GM18498 (cell line): ENCODE results near the gene NKIRAS2.

Experiments
- ATAC-seq: cut with Tn5 transposase; IDR thresholded peaks from one replicate; pipeline ENCODE4 v1.9.1; 2021; ENCODE audit warnings: mild to moderate bottlenecking, moderate library complexity; ENCODE audit not compliant: unreplicated experiment

NKIRAS2 gene

DNA sequence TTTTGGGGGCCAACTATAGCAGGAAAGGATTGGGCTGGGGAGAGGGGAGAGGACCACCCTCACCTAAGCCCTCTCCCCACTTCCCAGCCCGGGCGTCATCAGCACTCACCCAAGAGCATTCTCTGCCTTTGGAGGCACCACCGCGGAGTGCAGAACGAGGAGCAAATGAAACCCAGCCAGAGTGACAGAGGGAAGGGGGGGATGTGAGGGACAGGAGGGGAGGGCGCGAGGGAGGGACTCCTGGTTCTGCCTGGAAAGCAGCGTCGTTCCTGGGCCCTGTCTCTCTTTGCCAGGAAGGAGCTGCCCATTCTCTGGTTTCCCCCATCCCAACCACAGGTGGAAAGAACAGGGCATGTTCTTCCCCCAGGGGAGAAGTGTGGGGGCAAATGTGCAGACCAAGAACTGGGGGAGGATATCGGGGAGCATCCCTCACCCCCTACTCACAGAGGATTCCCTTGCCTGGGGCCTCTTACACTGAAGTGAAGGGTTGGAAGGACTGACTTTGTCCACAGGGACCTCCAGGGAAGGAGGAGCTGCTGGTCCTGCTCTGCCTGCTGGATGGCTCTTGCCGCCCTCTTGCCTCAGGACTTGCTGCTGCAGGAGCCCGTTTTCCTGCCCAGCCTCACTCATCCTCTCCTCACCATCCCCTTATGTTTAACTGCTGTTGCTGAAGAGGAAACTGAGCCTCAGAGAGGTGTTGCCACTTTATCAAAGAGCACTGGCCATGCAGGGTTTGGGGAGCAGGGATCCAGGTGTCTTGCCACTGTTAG is 34.0 kb downstream of the NKIRAS2 start:
- ATAC-seq = no peak

- ATAC-seq = no peak
Measured at GRCh38 chr17:42055027-42055426, 35.1 kb downstream of the NKIRAS2 start.

DNA sequence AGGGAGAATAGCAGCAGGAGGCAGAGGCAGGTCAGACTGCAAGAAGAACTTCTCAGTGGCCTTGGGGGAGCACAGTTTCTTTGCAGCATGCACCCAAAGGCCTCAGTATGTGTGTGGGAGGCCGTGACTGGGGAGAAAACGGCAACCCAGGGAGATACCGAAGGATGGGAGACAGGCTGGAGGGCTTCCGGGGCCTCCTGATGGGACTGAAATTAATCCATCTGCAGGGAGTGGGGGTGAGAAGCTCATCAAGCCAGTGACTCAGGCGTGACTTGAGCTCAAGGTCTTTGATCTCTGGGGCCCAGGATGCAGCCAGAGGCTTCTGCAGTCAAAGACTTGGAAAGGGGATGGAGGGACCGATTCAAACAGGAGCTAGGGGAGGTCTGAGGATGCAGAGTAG is 35.6 kb downstream of the NKIRAS2 start:
- no peak for ATAC-seq

DNA sequence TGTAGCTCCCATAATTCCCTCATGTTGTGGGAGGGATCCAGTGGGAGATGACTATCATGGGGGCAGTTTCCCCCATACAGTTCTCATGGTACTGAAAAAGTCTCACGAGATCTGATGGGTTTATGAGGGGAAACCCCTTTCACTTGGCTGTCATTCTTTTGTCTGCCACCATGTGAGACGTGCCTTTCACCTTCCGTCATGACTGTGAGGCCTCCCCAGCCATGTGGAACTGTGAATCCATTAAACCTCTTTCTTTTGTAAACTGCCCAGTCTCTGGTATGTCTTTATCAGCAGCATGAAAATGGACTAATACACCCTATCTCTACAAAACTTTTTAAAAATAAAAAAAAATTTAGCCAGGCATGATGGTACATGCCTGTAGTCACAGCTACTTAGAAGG is 36.7 kb downstream of the NKIRAS2 start:
- no peak for ATAC-seq

DNA sequence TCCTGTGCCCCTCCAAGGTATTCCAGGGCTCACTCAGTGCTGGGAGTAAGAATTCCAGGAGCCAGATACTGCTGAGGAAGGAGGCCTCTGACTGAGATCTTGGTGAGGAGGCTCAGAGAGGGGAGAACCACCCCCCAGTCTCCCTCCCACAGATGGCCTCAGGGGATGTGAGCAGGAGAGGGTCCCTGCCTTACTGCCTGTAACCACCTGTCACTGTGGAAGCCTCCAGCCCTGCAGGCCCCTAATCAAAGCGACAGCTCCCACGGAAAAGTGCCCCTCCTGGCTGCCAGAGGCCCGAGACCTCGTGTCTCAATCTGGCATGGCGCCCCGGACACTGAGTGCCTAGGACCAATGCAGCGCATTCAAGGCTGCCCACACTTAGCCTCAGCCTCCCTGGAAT is 38.2 kb downstream of the NKIRAS2 start:
- no peak for ATAC-seq

DNA sequence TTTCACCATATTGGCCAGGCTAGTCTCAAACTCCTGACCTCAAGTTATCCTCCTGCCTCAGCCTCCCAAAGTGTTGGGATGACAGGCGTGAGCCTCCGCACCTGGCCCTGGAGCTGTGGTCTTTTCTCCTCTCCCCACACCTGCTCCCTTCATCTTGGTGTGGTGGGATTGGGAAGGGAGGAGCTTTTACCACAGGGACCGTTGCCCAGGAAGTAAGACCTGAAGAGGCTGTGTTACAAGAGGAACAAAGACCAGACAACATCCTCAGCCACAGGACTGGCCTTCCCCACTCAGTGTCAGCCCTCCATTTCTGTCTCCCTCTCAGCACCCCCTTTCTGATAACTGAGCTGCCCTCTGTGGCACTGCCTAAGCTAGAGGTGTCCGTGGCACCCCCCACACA is 39.9 kb downstream of the NKIRAS2 start:
- ATAC-seq = no peak

DNA sequence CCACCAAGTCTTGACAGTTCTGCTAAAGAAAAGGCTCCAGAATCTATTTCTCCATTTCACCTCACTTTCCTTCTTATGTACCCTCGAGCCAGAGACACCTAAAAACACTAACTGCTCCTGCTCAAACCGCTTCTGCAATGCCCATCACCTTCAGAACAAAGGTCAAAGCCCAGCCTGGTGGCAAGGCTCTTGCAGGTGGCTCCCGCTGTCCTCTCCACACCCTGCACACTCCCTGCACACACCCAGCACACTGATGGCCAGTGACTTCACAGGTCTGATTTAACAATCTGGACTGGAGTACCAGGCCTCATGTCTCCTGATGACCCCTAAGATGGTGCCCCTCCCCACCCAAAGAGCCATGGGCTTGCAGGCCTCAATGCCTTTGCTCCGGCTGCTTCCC is 40.3 kb downstream of the NKIRAS2 start:
- no peak for ATAC-seq

DNA sequence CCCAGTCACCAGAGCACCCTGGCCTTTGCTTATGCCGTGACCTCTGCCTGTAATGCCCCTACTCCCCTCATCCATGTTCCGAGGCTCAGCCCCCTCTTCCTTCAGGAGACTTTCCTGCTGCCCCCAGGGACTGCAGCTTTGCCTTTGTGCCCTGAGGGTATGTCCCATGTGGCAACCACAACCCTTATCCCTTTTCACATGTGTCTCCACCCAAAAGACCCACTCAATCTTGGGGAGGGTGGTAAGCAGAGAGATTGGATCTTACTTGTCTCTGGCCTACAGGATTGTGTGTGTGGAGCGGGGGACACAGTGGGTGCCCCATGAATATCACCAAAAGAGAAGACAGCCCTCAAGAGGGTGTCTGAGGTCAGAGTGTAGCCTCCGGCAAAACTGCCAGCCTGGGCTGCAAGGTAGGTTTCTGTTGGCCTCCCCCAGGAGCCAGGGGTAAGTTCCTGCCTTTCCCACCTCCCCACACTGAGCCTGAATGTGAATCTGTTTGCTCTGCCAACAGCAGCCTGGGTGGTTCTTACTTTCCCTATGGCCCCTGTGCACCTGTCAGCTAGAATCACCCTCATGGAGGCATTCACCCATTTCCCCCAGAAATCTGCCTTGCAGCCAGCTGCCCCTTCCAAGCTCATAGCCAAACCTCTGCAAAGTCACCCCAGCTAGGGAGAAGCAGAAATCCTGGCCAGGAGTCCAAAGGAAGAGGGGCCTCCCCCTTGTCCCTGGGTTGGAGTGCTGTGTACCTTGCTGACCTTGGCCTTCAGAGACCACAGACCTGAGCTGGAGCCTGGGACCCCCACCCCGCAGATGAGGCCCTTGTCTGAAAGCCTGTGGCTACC is 42.0 kb downstream of the NKIRAS2 start:
- no peak for ATAC-seq

DNA sequence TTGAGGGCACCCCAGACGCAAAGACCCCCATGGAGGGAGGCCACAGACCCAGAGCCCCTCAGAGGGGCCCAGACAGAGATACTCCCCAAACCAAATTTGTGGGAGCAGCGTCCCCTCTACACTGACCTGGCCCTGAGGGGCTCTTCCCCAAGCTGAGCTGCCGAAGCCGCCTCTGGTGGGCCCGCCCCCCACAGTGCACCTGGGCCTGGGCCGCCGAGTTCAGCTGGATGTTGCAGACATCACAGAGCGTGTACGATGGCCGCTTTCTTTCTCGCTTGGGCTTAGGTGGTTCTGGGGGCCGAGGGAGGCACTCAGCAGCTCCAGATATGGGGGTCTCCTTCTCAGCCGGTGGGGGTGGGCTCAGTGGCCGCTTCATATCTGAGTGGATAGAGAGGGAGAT is 42.8 kb downstream of the NKIRAS2 start:
- ATAC-seq = no peak

GRCh38 chr17:42065201-42065600 is 45.3 kb downstream of the NKIRAS2 start:
- ATAC-seq = no peak

DNA sequence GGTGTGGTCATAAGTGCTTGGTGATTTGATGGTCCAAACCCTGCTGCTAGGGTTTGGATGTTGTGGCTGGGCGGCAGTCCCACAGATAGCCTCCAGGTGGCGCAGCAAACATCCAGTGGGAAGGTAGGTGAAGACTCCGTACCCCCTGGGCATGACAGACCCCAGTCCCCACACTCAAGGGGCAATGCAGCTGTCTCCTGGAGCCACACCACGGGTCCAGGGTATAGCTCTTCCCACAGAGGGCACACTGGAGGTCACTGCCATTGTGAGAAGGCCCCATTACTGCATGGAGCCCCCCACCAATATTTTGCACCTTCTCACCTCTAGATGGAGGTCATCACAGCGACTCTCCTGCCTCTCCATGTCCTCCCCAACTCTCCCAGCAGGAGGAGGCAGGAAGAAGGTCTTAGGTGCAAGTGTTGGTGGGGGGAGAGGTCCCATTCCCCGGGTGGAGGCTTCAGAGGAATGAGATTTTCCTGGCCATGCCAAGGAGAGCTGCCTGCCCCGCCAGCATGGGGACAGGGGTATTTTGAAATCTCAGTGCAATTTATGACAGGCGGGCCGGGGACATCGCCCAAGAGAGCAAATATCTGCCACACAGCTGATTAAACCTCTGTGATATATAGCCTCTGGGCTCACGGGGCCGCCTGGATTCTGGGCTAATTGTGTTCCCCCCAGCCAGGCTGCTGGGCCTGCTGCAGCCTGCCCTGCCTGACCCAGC is 47.6 kb downstream of the NKIRAS2 start:
- ATAC-seq = no peak

DNA sequence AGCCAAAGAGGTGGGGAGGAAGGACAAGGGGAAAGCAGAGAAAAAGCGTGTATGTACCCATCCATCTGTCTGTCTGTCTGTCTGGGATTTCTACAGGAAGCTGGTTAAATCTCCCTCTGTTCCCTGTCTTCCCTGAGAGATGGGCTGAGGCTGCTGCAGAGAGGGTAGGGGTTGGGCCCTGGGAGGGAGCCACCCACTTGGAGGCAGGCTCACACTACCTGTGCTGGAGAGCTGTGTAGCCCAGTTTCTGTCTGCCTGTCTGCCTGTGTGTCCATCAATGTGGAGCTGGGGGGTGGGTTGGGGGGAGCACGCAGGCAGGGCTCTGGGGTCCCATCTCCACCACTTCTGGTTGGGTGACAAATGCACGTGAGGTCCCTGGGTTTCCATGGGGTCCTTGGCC is 49.1 kb downstream of the NKIRAS2 start:
- ATAC-seq = no peak

GRCh38 chr17:42071810-42072209 is 51.9 kb downstream of the NKIRAS2 start:
- ATAC-seq = no peak

GRCh38 chr17:42072323-42073187 is 52.7 kb downstream of the NKIRAS2 start:
- no peak for ATAC-seq
